HUES48 (cell line): ENCODE data around the gene CD2AP.
"Not testable (repeated sequence)": the region's sequence is repeated elsewhere in the genome, so short reads cannot be mapped to it uniquely, and the experiment has no call there.

Source experiments
- H3K27ac ChIP-seq: one replicate; pipeline ENCODE4 v1.7.0; 2013; ENCODE audit warnings: low read depth, low read length, inconsistent platforms
- H3K27me3 ChIP-seq: 2 replicates; pipeline ENCODE4 v1.6.1; 2013; ENCODE audit warnings: mild to moderate bottlenecking, low read length; ENCODE audit not compliant: control insufficient read depth, insufficient read depth
- H3K36me3 ChIP-seq: 2 replicates; pipeline ENCODE4 v1.6.1; 2013; ENCODE audit warnings: low read length; ENCODE audit not compliant: control insufficient read depth, insufficient read depth
- H3K4me1 ChIP-seq: 2 replicates; pipeline ENCODE4 v1.6.1; 2013; ENCODE audit warnings: mild to moderate bottlenecking, low read length; ENCODE audit not compliant: control insufficient read depth, insufficient read depth
- H3K4me3 ChIP-seq: 2 replicates; pipeline ENCODE4 v1.5.1; 2013; ENCODE audit warnings: mild to moderate bottlenecking, low read depth, low read length
- H3K9ac ChIP-seq: 2 replicates; pipeline ENCODE4 v1.6.1; 2013; ENCODE audit warnings: mild to moderate bottlenecking, low read depth, low read length, moderate library complexity
- H3K9me3 ChIP-seq: 2 replicates; pipeline ENCODE4 v1.6.1; 2013; ENCODE audit warnings: low read length; ENCODE audit not compliant: control insufficient read depth, insufficient read depth

CD2AP gene

DNA sequence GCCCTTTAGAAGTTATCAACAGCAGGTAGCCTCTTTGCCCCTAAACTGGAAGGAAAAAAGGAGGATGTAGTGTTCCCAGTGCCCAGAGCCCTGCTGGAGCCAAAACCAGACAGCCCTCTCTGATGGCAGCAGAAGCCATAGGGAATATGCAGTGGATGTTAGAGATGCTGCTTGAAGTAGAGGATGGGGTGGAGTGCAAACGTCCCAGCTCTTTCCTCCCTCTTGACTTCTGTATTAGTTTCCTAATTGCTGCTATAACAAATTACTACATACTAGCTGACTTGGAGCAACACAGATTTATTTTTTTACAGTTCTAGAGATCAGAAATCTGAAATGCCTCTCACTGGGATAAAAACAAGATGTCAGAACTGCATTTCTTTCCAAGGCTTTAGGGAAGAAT, 12.5 kb upstream of the CD2AP start:
- Histone ChIP-seq H3K27ac (no peak overlapping the region), H3K27me3 (no peaks in the 10 kb centered on the region), H3K9me3 (no peaks in the 10 kb centered on the region), H3K4me1 (no peaks in the 10 kb centered on the region), H3K9ac (no peak overlapping the region), H3K4me3 (no peak overlapping the region), H3K36me3 (no peaks in the 10 kb centered on the region)

DNA sequence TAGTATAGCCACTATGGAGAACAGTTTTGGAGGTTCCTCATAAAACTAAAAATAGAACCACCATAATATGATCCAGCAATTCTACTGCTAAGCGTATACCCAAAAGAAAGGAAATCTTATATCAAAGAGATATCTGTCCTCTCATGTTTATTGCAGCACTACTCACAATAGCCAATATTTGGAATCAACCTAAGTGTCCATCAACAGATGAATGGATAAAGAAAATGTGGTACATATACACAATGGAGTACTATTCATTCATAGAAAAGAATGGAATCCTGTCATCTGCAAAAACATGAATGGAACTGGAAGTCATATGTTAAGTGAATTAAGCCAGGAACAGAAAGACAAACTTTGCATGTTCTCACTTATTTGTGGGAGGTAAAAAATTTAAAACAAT, 5.7 kb upstream of the CD2AP start:
- peaks cover 22% of the 10 kb centered on the region; the same call in 1 of the 2 replicates for H3K4me1 ChIP-seq
- no peaks in the 10 kb centered on the region for H3K9me3 ChIP-seq
- no peak overlapping the region for H3K4me3 ChIP-seq

DNA sequence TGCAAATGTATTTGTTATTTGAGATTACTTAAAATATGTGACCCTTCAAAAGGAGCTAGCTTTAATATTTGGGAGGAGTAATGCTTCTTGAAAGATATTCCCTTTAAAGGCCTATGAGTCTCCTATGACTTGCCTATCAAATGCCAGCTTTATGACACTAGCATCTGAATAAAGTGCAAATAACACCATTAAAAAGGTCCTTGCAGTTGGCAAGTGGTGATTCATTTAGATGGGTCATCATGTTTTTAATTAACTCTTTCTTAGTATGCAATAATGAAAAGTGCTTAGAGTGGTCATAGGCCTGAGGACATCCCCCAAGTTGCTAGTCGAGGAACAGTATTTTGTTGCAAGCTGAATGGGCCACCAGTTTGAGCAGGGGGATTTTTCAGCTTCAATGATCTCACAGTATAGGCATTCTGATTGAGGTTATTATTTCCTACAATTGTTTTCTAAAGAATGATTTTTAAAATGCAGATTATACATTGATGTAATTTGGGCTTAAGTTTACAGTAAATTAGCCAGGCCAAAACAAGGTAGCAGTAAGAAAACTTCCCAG, 3.7 kb upstream of the CD2AP start:
- Histone ChIP-seq H3K27ac (no peak overlapping the region), H3K9ac (no peak overlapping the region), H3K9me3 (no peaks in the 10 kb centered on the region), H3K4me3 (no peak overlapping the region), H3K27me3 (no peaks in the 10 kb centered on the region), H3K36me3 (no peaks in the 10 kb centered on the region), H3K4me1 (peaks cover 22% of the 10 kb centered on the region; the same call in 1 of the 2 replicates)

More for the DNA sequence above, 5.7 kb upstream of the CD2AP start:
- no peak overlapping the region for H3K27ac ChIP-seq
- H3K27me3 ChIP-seq, result no peaks in the 10 kb centered on the region
- no peak overlapping the region for H3K9ac ChIP-seq
- no peaks in the 10 kb centered on the region for H3K36me3 ChIP-seq

- Histone ChIP-seq H3K36me3 (no peaks in the 10 kb centered on the region), H3K4me3 (no peak overlapping the region), H3K9ac (no peak overlapping the region), H3K27me3 (no peaks in the 10 kb centered on the region), H3K9me3 (no peaks in the 10 kb centered on the region), H3K4me1 (peaks cover 30% of the 10 kb centered on the region), H3K27ac (no peak overlapping the region)
Measured at GRCh38 chr6:47475319-47475816, 2.2 kb upstream of the CD2AP start.

GRCh38 chr6:47476781-47477496, 650 bp upstream of the CD2AP start:
- Histone ChIP-seq H3K9me3 (no peaks in the 10 kb centered on the region), H3K27ac (peak overlapping the region; percentile 99), H3K36me3 (no peaks in the 10 kb centered on the region)

DNA sequence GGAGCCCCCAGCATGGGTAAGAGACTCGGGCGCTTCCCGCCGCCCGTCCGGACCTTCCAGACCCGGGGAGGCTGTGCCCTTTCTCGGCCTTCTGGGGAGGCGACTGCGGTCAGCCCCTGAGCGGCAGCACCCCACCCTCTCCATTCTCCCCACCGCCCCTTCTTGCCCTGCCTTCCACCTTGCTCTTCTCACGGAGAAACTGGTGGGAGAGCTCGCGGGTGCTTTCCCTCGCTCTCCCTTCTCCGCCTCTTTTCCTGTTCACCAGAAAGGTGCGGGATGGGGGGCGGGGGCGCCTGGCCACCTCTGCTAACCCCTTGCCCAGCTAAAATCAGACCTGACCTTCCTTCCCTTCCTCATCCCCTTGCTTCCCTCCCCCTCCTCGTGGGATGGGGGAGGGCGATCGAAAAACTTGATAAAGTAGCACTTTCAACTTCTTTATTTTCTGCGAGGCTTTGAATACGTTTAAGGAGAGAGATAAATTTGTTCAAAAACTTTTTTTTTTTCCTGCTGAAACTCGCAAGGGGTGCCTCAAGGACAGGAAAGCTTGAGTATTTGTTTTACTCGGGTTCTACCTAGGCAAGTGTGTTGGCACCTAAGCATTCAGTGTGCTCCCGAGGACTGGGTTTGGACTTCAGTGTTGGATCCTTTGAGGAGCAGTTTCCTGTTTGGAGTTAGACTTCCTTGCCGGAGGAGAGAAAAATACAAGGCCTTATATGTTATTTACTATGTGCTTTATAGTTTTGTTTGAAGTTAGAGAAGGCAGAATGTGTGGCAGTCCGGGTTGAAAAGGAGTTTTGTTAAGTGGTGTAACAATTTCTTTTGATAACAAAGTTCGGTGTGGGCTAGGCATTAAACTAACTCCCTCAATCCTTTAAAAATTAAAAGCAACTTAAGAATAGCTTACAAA, 897 bp downstream of the CD2AP start:
- Histone ChIP-seq H3K27ac (peak overlapping the region; percentile 99), H3K9me3 (no peaks in the 10 kb centered on the region)

More at GRCh38 chr6:47476781-47477496, 650 bp upstream of the CD2AP start:
- peak overlapping the region; percentile 92 for H3K9ac ChIP-seq
- H3K4me3 ChIP-seq, result peak overlapping the region; percentile 89
- H3K27me3 ChIP-seq, result no peaks in the 10 kb centered on the region
- peaks cover 41% of the 10 kb centered on the region for H3K4me1 ChIP-seq

GRCh38 chr6:47479140-47479508, 1.5 kb downstream of the CD2AP start:
- H3K4me1 ChIP-seq, result peaks cover 51% of the 10 kb centered on the region
- no peaks in the 10 kb centered on the region for H3K36me3 ChIP-seq
- H3K27ac ChIP-seq, result peak overlapping the region; percentile 99

More for the DNA sequence above, 897 bp downstream of the CD2AP start:
- Histone ChIP-seq H3K9ac (peak overlapping the region; percentile 94), H3K4me1 (peaks cover 51% of the 10 kb centered on the region), H3K27me3 (no peaks in the 10 kb centered on the region), H3K36me3 (no peaks in the 10 kb centered on the region), H3K4me3 (peak overlapping the region; percentile 89)

GRCh38 chr6:47479874-47480273, 2.3 kb downstream of the CD2AP start:
- Histone ChIP-seq H3K27ac (no peak overlapping the region), H3K9ac (peak overlapping the region; percentile 94), H3K27me3 (no peaks in the 10 kb centered on the region), H3K36me3 (no peaks in the 10 kb centered on the region), H3K4me3 (peak overlapping the region; percentile 89), H3K4me1 (peaks cover 55% of the 10 kb centered on the region), H3K9me3 (no peaks in the 10 kb centered on the region)

More at GRCh38 chr6:47479140-47479508, 1.5 kb downstream of the CD2AP start:
- H3K4me3 ChIP-seq, result peak overlapping the region; percentile 89
- H3K9me3 ChIP-seq, result no peaks in the 10 kb centered on the region
- H3K9ac ChIP-seq, result peak overlapping the region; percentile 94
- no peaks in the 10 kb centered on the region for H3K27me3 ChIP-seq

- not testable (repeated sequence) for H3K36me3 ChIP-seq, H3K9ac ChIP-seq, H3K27ac ChIP-seq, H3K9me3 ChIP-seq, H3K27me3 ChIP-seq
- Histone ChIP-seq H3K4me1 (peaks cover 59% of the 10 kb centered on the region), H3K4me3 (peak overlapping the region; percentile 89)
Measured at GRCh38 chr6:47481213-47481612, 3.6 kb downstream of the CD2AP start.

DNA sequence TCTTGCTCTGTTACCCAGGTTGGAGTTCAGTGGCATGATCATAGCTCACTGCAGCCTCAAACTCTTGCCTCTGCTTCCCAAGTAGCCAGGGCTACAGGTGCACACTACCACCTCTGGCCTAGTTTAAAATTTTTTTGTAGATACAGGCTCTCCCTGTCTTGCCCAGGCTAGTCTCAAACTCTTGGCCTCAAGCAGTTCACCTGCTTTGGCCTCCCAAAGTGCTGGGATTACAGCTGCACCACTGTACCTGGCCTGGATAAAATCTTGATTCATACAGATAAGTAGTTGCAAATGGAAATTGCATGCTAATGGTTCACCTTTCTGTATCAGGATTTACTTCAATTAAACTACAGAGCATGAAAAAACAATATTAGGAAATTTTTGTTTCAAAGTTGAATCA, 4.2 kb downstream of the CD2AP start:
- H3K27me3 ChIP-seq, result no peaks in the 10 kb centered on the region
- no peak overlapping the region for H3K27ac ChIP-seq
- H3K4me3 ChIP-seq, result peak overlapping the region; percentile 12; the same call in 1 of the 2 replicates
- H3K36me3 ChIP-seq, result no peaks in the 10 kb centered on the region
- H3K9ac ChIP-seq, result no peak overlapping the region
- H3K4me1 ChIP-seq, result peaks cover 59% of the 10 kb centered on the region
- H3K9me3 ChIP-seq, result no peaks in the 10 kb centered on the region
